Measurements from ENCODE around the gene MUC15. TPM values are rescaled to one million over a fixed set of nuclear protein-coding genes. Genes with fewer than 3 reads are reported as not detected.
"Not testable (repeated sequence)": the region's sequence is repeated elsewhere in the genome, so short reads cannot be mapped to it uniquely, and the experiment has no call there.

MUC15 gene
- total RNA-seq, 1 donor from 2014 or later = not detected

- Mint-ChIP-seq H3K4me3 (ENCODE audit: unreplicated experiment) (no peak overlapping the region), H3K27ac (ENCODE audit: unreplicated experiment) (no peak overlapping the region), H3K9me3 (ENCODE audit: unreplicated experiment) (peaks cover 42% of the 10 kb centered on the region), H3K4me1 (ENCODE audit: unreplicated experiment) (no peaks in the 10 kb centered on the region), H3K36me3 (ENCODE audit: unreplicated experiment) (peaks cover 2% of the 10 kb centered on the region), H3K27me3 (ENCODE audit: unreplicated experiment) (peaks cover 14% of the 10 kb centered on the region)
- TF ChIP-seq CTCF (IDR thresholded peaks at IDR 0.05) = no peak
- no peak for DNase-seq (ENCODE audit: extremely low spot score, unreplicated experiment)
These were observed 36.6 kb upstream of the MUC15 start for GRCh38 chr11:26608507-26609146.

GRCh38 chr11:26607725-26608506, 35.9 kb upstream of the MUC15 start:
- peaks cover 2% of the 10 kb centered on the region for H3K36me3 Mint-ChIP-seq (ENCODE audit: unreplicated experiment)
- H3K27ac Mint-ChIP-seq (ENCODE audit: unreplicated experiment) = no peak overlapping the region
- H3K4me1 Mint-ChIP-seq (ENCODE audit: unreplicated experiment) = no peaks in the 10 kb centered on the region
- H3K9me3 Mint-ChIP-seq (ENCODE audit: unreplicated experiment) = peaks cover 35% of the 10 kb centered on the region
- no peak for DNase-seq (ENCODE audit: extremely low spot score, unreplicated experiment)
- TF ChIP-seq CTCF (IDR thresholded peaks at IDR 0.05) = no peak
- peaks cover 14% of the 10 kb centered on the region for H3K27me3 Mint-ChIP-seq (ENCODE audit: unreplicated experiment)
- no peak overlapping the region for H3K4me3 Mint-ChIP-seq (ENCODE audit: unreplicated experiment)

- H3K4me3 Mint-ChIP-seq (ENCODE audit: unreplicated experiment) = no peak overlapping the region
These were observed 27.9 kb upstream of the MUC15 start for GRCh38 chr11:26599876-26600434.

GRCh38 chr11:26599425-26599824, 27.4 kb upstream of the MUC15 start:
- Mint-ChIP-seq H3K4me1 (ENCODE audit: unreplicated experiment) (peaks cover 2% of the 10 kb centered on the region), H3K4me3 (ENCODE audit: unreplicated experiment) (no peak overlapping the region), H3K27me3 (ENCODE audit: unreplicated experiment) (peaks cover 17% of the 10 kb centered on the region), H3K9me3 (ENCODE audit: unreplicated experiment) (peaks cover 6% of the 10 kb centered on the region), H3K36me3 (ENCODE audit: unreplicated experiment) (peaks cover 2% of the 10 kb centered on the region), H3K27ac (ENCODE audit: unreplicated experiment) (no peak overlapping the region)
- DNase-seq (ENCODE audit: extremely low spot score, unreplicated experiment) = no peak
- TF ChIP-seq CTCF (IDR thresholded peaks at IDR 0.05) = no peak

More at GRCh38 chr11:26599876-26600434, 27.9 kb upstream of the MUC15 start:
- no peak for DNase-seq (ENCODE audit: extremely low spot score, unreplicated experiment)
- Mint-ChIP-seq H3K36me3 (ENCODE audit: unreplicated experiment) (peaks cover 2% of the 10 kb centered on the region), H3K27ac (ENCODE audit: unreplicated experiment) (no peak overlapping the region), H3K9me3 (ENCODE audit: unreplicated experiment) (peaks cover 11% of the 10 kb centered on the region), H3K27me3 (ENCODE audit: unreplicated experiment) (peaks cover 19% of the 10 kb centered on the region), H3K4me1 (ENCODE audit: unreplicated experiment) (peaks cover 2% of the 10 kb centered on the region)
- no peak for TF ChIP-seq CTCF (IDR thresholded peaks at IDR 0.05)

- Mint-ChIP-seq H3K27me3 (ENCODE audit: unreplicated experiment) (peaks cover 12% of the 10 kb centered on the region), H3K36me3 (ENCODE audit: unreplicated experiment) (no peaks in the 10 kb centered on the region), H3K4me1 (ENCODE audit: unreplicated experiment) (peaks cover 2% of the 10 kb centered on the region), H3K4me3 (ENCODE audit: unreplicated experiment) (no peak overlapping the region), H3K9me3 (ENCODE audit: unreplicated experiment) (no peaks in the 10 kb centered on the region), H3K27ac (ENCODE audit: unreplicated experiment) (no peak overlapping the region)
- no peak for DNase-seq (ENCODE audit: extremely low spot score, unreplicated experiment)
- TF ChIP-seq CTCF (IDR thresholded peaks at IDR 0.05) = no peak
These were observed 25.8 kb upstream of the MUC15 start for GRCh38 chr11:26597899-26598298.

- peaks cover 11% of the 10 kb centered on the region for H3K27me3 Mint-ChIP-seq (ENCODE audit: unreplicated experiment)
- not testable (repeated sequence) for H3K36me3 Mint-ChIP-seq (ENCODE audit: unreplicated experiment); H3K4me1 Mint-ChIP-seq (ENCODE audit: unreplicated experiment); H3K9me3 Mint-ChIP-seq (ENCODE audit: unreplicated experiment); H3K4me3 Mint-ChIP-seq (ENCODE audit: unreplicated experiment); H3K27ac Mint-ChIP-seq (ENCODE audit: unreplicated experiment); DNase-seq (ENCODE audit: extremely low spot score, unreplicated experiment)
These were observed 25.1 kb upstream of the MUC15 start for GRCh38 chr11:26597049-26597689.
